ENCODE results near the gene SAMD13.

DNA sequence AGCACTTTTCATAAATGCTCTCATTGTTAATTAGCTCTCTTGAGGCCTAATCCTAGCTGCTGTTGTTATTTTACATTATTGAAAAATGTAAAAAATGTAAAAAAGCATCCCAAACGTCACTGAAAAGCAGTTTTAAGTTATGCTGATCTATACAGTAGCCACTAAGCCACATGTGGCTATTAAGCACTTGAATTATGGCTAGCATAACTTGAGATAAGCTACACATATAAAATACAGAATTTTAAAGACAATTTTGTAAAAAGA, 78.3 kb downstream of the SAMD13 start:
- TF ChIP-seq, protein P1, sequence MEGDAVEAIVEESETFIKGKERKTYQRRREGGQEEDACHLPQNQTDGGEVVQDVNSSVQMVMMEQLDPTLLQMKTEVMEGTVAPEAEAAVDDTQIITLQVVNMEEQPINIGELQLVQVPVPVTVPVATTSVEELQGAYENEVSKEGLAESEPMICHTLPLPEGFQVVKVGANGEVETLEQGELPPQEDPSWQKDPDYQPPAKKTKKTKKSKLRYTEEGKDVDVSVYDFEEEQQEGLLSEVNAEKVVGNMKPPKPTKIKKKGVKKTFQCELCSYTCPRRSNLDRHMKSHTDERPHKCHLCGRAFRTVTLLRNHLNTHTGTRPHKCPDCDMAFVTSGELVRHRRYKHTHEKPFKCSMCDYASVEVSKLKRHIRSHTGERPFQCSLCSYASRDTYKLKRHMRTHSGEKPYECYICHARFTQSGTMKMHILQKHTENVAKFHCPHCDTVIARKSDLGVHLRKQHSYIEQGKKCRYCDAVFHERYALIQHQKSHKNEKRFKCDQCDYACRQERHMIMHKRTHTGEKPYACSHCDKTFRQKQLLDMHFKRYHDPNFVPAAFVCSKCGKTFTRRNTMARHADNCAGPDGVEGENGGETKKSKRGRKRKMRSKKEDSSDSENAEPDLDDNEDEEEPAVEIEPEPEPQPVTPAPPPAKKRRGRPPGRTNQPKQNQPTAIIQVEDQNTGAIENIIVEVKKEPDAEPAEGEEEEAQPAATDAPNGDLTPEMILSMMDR (IDR thresholded peaks at IDR 0.05) = no peak
- no peak for TF ChIP-seq POLR2A (IDR thresholded peaks at IDR 0.05)
